Rectal smooth muscle tissue (tissue), 1 donor: ENCODE measurements around the gene FUT8.

Experiments used
- H3K27ac ChIP-seq: one replicate; pipeline ENCODE4 v1.7.0; 2013; ENCODE audit warnings: low read depth, low read length, inconsistent platforms
- H3K27me3 ChIP-seq: one replicate; pipeline ENCODE4 v1.7.0; 2013; ENCODE audit warnings: low read length; ENCODE audit not compliant: control insufficient read depth, insufficient read depth
- H3K36me3 ChIP-seq: one replicate; pipeline ENCODE4 v1.7.0; 2013; ENCODE audit warnings: low read length; ENCODE audit not compliant: control insufficient read depth, insufficient read depth
- H3K4me1 ChIP-seq: one replicate; pipeline ENCODE4 v1.7.0; 2013; ENCODE audit warnings: low read length; ENCODE audit not compliant: control insufficient read depth, insufficient read depth
- H3K4me3 ChIP-seq: one replicate; pipeline ENCODE4 v1.7.0; 2013; ENCODE audit warnings: low read length
- H3K9ac ChIP-seq: one replicate; pipeline ENCODE4 v1.7.0; 2013; ENCODE audit warnings: low read length

FUT8 gene

DNA sequence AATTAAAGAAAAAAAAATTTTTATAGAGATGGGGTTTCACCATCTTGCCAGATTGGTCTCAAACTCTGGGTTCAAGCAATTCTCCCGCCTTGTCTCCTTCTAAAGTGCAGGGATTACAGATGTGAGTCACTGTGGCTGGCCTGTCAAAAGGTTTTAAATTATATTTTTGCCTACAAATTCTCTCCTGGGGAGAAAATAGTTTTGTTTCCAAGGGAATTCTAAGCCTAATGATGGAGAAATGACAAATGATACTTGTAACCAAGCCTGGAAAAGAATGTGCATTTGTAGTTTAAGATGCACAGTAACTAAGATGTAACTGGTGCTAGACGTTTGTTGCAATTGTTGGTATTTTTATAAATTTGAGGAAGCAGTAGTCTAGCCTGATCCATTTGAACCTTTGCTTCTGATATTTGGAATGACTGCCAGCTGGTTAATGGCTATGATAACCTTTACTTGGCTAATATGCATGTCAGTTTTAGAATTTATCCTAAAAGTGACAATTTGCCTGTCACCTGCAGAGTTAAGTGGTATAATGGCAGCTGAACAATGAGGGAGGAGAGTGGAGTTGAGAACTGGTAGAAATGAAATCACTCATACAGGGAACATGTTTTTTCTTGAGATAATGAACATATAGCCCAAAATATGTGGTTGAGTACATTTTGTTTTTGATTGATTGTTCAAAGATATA lies 148.0 kb downstream of the FUT8 start:
- no peaks in the 10 kb centered on the region for H3K4me1 ChIP-seq
- H3K27me3 ChIP-seq = no peaks in the 10 kb centered on the region

DNA sequence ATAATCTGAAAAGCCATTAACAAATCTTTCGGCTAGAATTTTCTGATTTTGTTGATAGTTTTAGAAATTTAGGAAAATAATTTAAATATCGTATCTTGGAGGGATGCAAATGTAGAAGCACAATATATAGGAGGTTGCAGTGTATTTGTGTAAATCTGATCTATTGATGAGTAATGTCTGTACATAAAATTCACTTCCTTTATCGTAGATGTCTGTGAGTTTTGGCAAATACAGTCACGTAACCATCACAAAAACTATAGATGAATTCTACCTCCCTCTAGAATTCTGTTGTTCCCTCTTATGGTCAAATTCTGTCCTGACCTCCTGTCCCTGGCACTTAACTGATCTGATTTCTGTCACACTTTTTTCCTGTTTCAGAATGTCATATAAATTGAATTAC lies 151.8 kb downstream of the FUT8 start:
- Histone ChIP-seq H3K4me3 (no peak overlapping the region), H3K9ac (no peak overlapping the region), H3K36me3 (no peaks in the 10 kb centered on the region), H3K4me1 (no peaks in the 10 kb centered on the region), H3K27me3 (no peaks in the 10 kb centered on the region), H3K27ac (no peak overlapping the region)

More for the DNA sequence above, 148.0 kb downstream of the FUT8 start:
- H3K9ac ChIP-seq = no peak overlapping the region
- no peak overlapping the region for H3K4me3 ChIP-seq
- H3K27ac ChIP-seq = no peak overlapping the region
- no peaks in the 10 kb centered on the region for H3K36me3 ChIP-seq

DNA sequence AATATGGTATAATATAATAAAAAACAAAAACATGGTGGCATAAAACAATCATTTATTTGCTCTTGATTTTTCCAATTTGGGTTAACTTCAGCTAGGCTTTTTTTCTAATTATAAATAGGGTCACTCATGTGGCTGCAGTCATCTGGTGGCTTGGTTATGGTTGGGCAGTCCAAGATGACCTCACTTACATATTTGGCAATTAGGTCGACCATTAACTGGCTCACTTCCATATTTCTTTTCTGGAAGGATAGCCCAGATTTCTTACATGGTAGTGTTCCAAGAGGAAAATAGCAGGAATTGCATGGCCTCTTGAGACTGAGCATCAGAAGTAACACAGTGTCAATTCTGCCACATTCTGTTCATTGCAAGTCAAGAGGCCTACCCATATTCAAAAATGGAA lies 153.4 kb downstream of the FUT8 start:
- no peaks in the 10 kb centered on the region for H3K4me1 ChIP-seq
- no peaks in the 10 kb centered on the region for H3K27me3 ChIP-seq
- no peak overlapping the region for H3K27ac ChIP-seq
- no peak overlapping the region for H3K4me3 ChIP-seq
- no peaks in the 10 kb centered on the region for H3K36me3 ChIP-seq
- H3K9ac ChIP-seq = no peak overlapping the region

DNA sequence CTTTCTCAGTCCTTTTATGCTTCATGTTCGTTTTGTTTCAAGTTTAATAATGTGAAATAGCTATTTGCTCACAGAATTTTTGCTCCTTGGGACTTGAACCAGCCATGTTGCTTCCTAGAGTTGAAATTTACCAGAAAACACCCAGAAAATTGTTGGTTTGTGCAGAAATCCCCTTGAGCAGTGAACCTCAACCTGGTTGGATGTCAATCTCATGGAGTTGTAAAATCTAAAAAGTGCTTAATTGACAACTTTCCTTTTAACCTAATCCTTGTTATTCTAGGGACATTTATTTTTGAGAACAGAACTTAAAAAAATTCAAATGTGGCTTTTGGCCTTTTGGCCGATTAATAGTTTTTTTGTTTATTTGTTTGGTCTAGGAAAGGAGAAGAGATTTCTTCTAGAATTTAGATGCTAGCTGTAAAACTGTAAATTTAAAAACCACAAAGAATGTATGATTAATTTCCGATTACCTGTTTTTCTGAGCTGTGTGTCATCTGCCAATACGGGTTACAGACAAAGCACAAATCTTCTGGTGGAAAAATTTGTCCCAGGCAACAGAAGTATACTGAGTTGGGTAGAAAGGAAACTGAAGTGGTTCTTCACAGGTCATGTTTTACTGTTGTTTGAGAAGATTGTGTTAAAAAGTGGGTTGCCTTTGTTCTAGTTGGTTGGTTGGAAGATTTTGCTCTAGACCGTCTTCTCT lies 154.4 kb downstream of the FUT8 start:
- no peaks in the 10 kb centered on the region for H3K27me3 ChIP-seq
- H3K9ac ChIP-seq = no peak overlapping the region
- H3K4me3 ChIP-seq = no peak overlapping the region
- no peaks in the 10 kb centered on the region for H3K4me1 ChIP-seq
- H3K27ac ChIP-seq = no peak overlapping the region
- no peaks in the 10 kb centered on the region for H3K36me3 ChIP-seq

DNA sequence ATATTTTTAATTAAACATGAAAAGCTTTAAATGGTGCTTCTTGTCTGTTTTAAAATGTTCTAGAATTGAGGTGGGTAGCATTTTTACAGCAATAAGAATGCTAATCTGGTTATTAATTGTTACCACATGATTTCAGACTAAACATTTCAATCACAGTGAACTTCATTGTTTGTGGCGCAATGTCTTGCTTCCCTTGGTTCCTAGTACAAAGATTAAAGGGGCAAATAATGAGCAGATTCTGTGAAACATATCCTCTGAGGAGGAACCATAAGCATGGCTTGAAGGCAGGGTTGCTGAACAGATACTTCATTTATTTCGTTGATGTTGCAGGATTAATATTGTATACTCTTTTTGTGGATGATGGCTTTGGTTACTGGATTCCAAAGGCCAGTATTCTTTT lies 162.1 kb downstream of the FUT8 start:
- Histone ChIP-seq H3K36me3 (no peaks in the 10 kb centered on the region), H3K27ac (no peak overlapping the region), H3K4me3 (no peak overlapping the region), H3K9ac (no peak overlapping the region), H3K4me1 (no peaks in the 10 kb centered on the region), H3K27me3 (no peaks in the 10 kb centered on the region)

DNA sequence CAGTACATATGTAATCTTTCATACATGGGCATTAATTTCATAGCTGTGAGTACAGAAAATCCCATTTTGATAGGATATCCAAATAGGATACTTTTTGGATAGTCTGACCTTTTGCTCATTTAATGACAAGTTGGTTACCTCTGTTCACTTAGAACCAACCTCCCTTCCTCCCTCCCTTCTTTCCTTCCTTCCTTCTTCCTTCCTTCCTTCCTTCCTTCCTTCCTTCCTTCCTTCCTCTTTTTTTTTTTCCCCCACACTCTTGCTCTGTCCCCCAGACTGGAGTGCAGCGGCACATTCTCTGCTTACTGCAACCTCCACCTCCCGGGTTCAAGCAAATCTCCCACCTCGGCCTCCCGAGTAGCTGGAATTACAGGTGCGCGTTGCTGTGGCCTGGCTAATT lies 162.9 kb downstream of the FUT8 start:
- Histone ChIP-seq H3K4me3 (no peak overlapping the region), H3K4me1 (no peaks in the 10 kb centered on the region), H3K27me3 (no peaks in the 10 kb centered on the region), H3K9ac (no peak overlapping the region), H3K36me3 (no peaks in the 10 kb centered on the region), H3K27ac (no peak overlapping the region)

DNA sequence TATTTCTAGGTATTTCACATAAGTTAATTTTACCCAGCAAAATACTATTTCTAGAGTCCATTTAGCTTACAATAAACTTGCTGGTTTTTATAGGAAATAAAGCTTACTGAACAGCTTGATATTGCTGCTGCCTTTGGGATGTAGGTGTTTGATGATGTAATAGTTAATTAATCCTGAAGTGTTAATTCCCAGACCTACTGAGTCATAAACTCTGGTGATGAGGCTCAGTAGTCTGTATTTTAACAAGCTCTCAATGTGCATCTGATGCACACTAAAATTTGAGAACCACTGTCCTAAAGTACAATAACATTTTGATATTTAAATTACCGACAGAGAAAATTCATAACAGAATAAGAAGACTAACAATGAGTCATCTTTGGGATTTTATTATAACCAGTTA lies 168.4 kb downstream of the FUT8 start:
- Histone ChIP-seq H3K9ac (no peak overlapping the region), H3K27me3 (no peaks in the 10 kb centered on the region), H3K4me3 (no peak overlapping the region), H3K4me1 (no peaks in the 10 kb centered on the region), H3K27ac (no peak overlapping the region), H3K36me3 (no peaks in the 10 kb centered on the region)

DNA sequence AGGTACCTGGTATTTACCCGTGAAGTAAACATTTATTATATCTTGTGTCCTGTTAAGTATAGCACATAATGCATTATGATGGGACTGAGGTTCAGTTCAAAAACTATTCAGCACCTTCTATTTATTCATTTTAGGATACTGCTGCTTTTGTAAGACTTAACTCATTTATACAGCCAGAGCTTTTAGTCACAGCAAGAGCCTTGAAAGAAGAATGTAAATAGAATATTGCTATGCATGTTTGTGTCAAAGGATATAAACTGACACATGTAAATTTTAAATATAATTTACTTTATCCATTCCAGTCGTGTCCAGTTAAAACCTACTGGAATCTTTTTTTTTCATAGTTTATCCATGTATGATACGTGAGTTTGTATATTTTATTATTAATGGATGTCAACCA lies 168.8 kb downstream of the FUT8 start:
- no peaks in the 10 kb centered on the region for H3K4me1 ChIP-seq
- no peak overlapping the region for H3K27ac ChIP-seq
- H3K27me3 ChIP-seq = no peaks in the 10 kb centered on the region
- no peak overlapping the region for H3K4me3 ChIP-seq
- no peaks in the 10 kb centered on the region for H3K36me3 ChIP-seq
- H3K9ac ChIP-seq = no peak overlapping the region

DNA sequence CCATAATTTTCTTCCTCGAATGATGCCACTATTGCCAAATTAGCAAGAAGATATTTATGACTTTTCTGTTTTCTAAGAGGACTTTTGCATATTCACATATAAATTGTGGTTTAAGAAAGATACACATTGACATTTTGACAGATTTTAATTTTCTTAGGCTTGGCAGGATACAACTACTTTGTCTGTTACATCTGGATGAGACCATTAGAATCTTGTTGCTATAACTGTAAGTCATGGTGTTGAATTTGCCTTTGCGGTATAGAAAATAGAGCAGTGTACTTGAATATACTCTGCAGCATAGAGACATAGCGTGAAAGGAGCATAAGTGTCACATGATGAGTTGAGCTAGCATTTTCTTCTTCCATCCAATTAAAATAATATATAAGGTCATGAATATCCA lies 169.3 kb downstream of the FUT8 start:
- no peaks in the 10 kb centered on the region for H3K4me1 ChIP-seq
- H3K36me3 ChIP-seq = no peaks in the 10 kb centered on the region
- H3K4me3 ChIP-seq = no peak overlapping the region
- no peak overlapping the region for H3K9ac ChIP-seq
- H3K27me3 ChIP-seq = no peaks in the 10 kb centered on the region
- H3K27ac ChIP-seq = no peak overlapping the region

DNA sequence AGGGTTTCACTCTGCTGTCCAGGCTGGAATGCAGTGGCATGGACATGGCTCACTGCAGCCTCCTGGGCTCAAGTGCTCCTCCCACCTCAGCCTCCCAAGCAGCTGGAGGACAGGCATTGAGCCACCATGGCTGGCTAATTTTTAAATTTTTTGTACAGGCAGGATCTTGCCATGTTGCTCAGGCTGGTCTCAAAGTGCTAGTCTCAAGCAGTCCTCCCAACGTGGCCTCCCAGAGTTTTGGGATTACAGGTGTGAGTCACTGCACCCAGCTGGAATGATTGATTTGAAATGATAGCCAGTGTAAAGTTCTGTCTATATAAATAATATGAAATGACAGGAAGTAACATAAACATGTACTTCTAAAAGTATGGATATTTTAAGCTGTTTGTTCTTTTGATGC lies 172.7 kb downstream of the FUT8 start:
- Histone ChIP-seq H3K4me1 (no peaks in the 10 kb centered on the region), H3K27ac (no peak overlapping the region), H3K36me3 (no peaks in the 10 kb centered on the region), H3K27me3 (no peaks in the 10 kb centered on the region), H3K9ac (no peak overlapping the region), H3K4me3 (no peak overlapping the region)

DNA sequence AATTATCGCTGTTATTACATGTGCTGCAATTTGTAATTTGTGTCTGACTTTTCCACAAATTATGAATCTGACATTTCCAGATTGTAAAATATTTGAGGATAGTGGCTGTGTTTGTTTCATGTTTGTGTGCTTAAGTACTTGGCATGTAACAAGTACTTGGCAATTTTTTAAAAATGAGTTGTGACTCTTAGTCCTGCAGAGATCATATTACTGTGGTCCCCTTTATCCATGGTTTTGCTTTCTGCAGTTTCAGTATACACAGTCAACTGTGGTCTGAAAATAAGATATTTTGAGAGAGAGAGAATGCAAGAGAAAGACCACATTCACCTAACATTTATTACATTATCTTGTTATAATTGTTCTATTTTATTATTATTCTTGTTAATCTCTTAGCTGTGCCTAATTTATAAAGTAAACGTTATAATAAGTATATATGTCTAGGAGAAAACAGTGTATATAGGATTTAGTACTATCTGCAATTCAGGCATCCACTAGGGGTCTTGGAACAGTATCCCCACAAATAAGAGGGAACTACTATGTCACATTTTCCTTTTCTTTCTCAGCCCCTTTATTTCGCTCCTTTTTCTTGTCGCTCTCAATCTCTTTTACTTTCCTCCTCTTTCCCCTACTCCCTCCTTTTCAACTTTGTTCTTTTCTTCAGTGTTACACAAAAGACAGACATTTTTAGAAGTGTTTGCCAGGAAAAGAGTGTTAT lies 176.1 kb downstream of the FUT8 start:
- H3K27me3 ChIP-seq = no peaks in the 10 kb centered on the region
- H3K4me1 ChIP-seq = no peaks in the 10 kb centered on the region
- H3K4me3 ChIP-seq = no peak overlapping the region
- H3K27ac ChIP-seq = no peak overlapping the region
- no peak overlapping the region for H3K9ac ChIP-seq
- H3K36me3 ChIP-seq = no peaks in the 10 kb centered on the region

DNA sequence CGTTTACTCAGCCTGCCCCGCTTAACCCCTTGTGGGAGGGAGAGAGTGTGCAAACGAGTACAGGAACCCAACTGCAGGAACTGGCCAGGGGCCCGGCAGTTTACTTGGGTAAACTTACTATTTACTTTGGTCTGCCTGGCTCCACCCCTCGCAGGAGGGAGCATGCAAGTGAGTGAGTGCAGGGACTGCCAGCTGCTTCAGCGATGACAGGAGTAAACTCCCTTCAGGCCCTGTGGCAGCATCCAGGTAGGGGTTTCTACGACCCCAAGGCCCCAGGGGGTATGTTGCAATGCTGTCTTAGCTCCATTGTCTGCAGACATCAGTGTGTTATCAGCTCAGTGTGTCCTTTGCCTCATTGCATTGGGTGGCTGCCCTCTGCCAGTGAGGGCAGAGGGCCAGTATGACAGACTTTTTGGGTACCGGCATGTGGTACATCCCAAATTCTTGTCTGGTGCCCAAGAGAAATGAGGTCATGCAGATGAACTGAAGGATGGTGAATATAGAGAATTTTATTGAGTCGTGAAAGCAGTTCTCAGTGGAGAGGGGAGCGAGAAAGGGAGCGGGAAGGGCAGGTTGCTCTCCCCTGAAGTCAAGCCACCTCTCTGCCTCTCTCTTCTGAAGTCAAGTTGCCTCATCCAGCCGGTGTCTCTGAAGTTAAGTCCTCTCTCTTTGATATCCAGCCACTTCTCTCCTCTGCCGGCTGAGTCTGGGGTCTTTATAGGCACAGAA lies 181.8 kb downstream of the FUT8 start:
- no peak overlapping the region for H3K27ac ChIP-seq
- H3K4me3 ChIP-seq = no peak overlapping the region

More for the DNA sequence above, 181.8 kb downstream of the FUT8 start:
- no peak overlapping the region for H3K9ac ChIP-seq
- no peaks in the 10 kb centered on the region for H3K27me3 ChIP-seq
- no peaks in the 10 kb centered on the region for H3K36me3 ChIP-seq
- H3K4me1 ChIP-seq = peaks cover 2% of the 10 kb centered on the region
